PC-9 (cell line): ENCODE results near the gene C12orf60. TPM values are rescaled to one million over a fixed set of nuclear protein-coding genes. Genes with fewer than 3 reads are reported as not detected.
A peak's percentile ranks its signal among the peaks of the same experiment; 100 is the strongest.

ENCODE experiments used
- BruUV-seq: library from RNA; stranded (reverse); fragments of 400-500 nt; replicated peaks from 2 replicates; lab custom pipeline; 2021; lab: Mats Ljungman, UMichigan
- CTCF ChIA-PET: fragments of 300-600 bp; sonication (Branson Sonifier 250); formaldehyde crosslinking; loops from one replicate; lab custom pipeline; 2022; ENCODE audit warnings: antibody characterized with exemption; lab: Charles Lee
- POLR2A ChIA-PET: fragments of 300-600 bp; sonication (Branson Sonifier 250); formaldehyde crosslinking; loops from one replicate; lab custom pipeline; 2022; ENCODE audit warnings: antibody characterized with exemption; ENCODE audit not compliant: unreplicated experiment; lab: Charles Lee
- DNase-seq, 2 experiments: peaks; one replicate each; pipeline versions ENCODE4 v3.0.0 to v3.0.0-alpha.2; 2015 to 2022; ENCODE audit warnings: mixed read lengths in 1 of 2
- H2AFZ ChIP-seq: fragments of 200-600 bp; sonication (generic); 2 replicates; pipeline ENCODE4 v1.8.1; 2017; ENCODE audit warnings: antibody characterized with exemption
- H3F3A ChIP-seq: fragments of 200-600 bp; sonication (generic); 2 replicates; pipeline ENCODE4 v1.8.1; 2017; ENCODE audit warnings: antibody characterized with exemption, mild to moderate bottlenecking, low read depth; ENCODE audit not compliant: insufficient read depth
- H3K27ac ChIP-seq: fragments of 200-600 bp; sonication (generic); 2 replicates; pipeline ENCODE4 v1.6.1; 2016; ENCODE audit warnings: mixed run types
- H3K27me3 ChIP-seq: fragments of 200-600 bp; sonication (generic); 2 replicates; pipeline ENCODE4 v1.6.1; 2016; ENCODE audit warnings: low read depth, mixed run types; ENCODE audit not compliant: insufficient read depth
- H3K36me3 ChIP-seq: fragments of 200-600 bp; sonication (generic); 2 replicates; pipeline ENCODE4 v1.6.1; 2016; ENCODE audit warnings: low read depth, mixed run types
- H3K4me1 ChIP-seq: fragments of 200-600 bp; sonication (generic); replicated peaks from 2 replicates; pipeline ENCODE4 v1.6.1; 2016; ENCODE audit warnings: mixed run types; ENCODE audit not compliant: insufficient read depth
- H3K4me2 ChIP-seq: fragments of 200-600 bp; sonication (generic); 2 replicates; pipeline ENCODE4 v1.6.1; 2017; ENCODE audit warnings: mixed run types
- H3K4me3 ChIP-seq: fragments of 200-600 bp; sonication (generic); 2 replicates; pipeline ENCODE4 v1.6.1; 2016; ENCODE audit warnings: mixed run types
- H3K79me2 ChIP-seq: fragments of 200-600 bp; sonication (generic); 2 replicates; pipeline ENCODE4 v1.6.1; 2017; ENCODE audit warnings: low read depth, mixed run types
- H3K9me2 ChIP-seq: fragments of 200-600 bp; sonication (generic); 2 replicates; pipeline ENCODE4 v1.8.1; 2017; ENCODE audit warnings: mild to moderate bottlenecking; ENCODE audit not compliant: insufficient read depth
- H3K9me3 ChIP-seq: fragments of 200-600 bp; sonication (generic); 2 replicates; pipeline ENCODE4 v1.8.1; 2016; ENCODE audit warnings: low read depth; ENCODE audit not compliant: insufficient read depth
- H4K20me1 ChIP-seq: fragments of 200-600 bp; sonication (generic); 2 replicates; pipeline ENCODE4 v1.8.1; 2017; ENCODE audit not compliant: insufficient read depth
- EZH2 ChIP-seq: fragments of 200-600 bp; sonication (generic); IDR thresholded peaks from 2 replicates; pipeline ENCODE4 v1.8.0; 2017; ENCODE audit warnings: antibody characterized with exemption, low read depth
- intact Hi-C: fragments of 100-400 bp; cut with micrococcal nuclease; formaldehyde crosslinking; loops from one replicate; pipeline ENCODE4 v1.10.0; 2022; ENCODE audit not compliant: unreplicated experiment
- total RNA-seq: library from RNA; stranded (reverse); gene quantifications from 2 replicates; pipeline ENCODE4 v1.2.3, GENCODE V29; 2021
- TF ChIP-seq, protein P1 (sequence below): fragments of 200-600 bp; sonication (generic); conservative IDR thresholded peaks from 2 replicates; pipeline ENCODE4 v1.6.1; 2017; ENCODE audit warnings: mixed run types, antibody characterized with exemption, mild to moderate bottlenecking, moderate library complexity

Gene C12orf60
- total RNA-seq, 1 experiment from 2014 or later = 4.0 TPM

DNA sequence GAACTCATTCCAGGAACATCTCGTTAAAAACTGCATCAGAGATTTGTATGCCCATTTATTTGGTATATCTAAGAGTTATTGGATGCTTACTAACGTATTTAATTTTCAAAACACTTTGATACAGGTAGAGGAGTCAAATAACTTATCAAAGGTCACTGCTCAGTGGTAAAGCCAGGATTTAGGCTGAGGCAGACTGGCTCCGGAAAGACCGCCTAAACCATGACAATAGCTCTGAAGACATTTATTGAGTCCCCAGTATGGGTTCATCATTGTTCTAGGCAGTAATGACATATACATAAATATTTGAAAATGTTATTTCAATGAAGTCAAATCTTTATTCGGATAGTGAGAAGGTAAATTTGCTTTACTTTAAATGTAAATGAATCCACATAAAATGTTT lies 30.5 kb upstream of the C12orf60 start:
- BruUV-seq = no TSS peak
- no peak for TF ChIP-seq EZH2
- TF ChIP-seq, protein P1, sequence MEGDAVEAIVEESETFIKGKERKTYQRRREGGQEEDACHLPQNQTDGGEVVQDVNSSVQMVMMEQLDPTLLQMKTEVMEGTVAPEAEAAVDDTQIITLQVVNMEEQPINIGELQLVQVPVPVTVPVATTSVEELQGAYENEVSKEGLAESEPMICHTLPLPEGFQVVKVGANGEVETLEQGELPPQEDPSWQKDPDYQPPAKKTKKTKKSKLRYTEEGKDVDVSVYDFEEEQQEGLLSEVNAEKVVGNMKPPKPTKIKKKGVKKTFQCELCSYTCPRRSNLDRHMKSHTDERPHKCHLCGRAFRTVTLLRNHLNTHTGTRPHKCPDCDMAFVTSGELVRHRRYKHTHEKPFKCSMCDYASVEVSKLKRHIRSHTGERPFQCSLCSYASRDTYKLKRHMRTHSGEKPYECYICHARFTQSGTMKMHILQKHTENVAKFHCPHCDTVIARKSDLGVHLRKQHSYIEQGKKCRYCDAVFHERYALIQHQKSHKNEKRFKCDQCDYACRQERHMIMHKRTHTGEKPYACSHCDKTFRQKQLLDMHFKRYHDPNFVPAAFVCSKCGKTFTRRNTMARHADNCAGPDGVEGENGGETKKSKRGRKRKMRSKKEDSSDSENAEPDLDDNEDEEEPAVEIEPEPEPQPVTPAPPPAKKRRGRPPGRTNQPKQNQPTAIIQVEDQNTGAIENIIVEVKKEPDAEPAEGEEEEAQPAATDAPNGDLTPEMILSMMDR = no peak
- Histone ChIP-seq H4K20me1 (peaks cover 4% of the 10 kb centered on the region; the same call in 1 of the 2 replicates), H3K27ac (no peak overlapping the region), H3K79me2 (peaks cover 61% of the 10 kb centered on the region), H3K9me3 (no peaks in the 10 kb centered on the region), H3K4me1 (peaks cover 46% of the 10 kb centered on the region), H2AFZ (no peak overlapping the region), H3K27me3 (no peaks in the 10 kb centered on the region), H3K9me2 (no peaks in the 10 kb centered on the region), H3K4me3 (no peak overlapping the region), H3K36me3 (peaks cover 1% of the 10 kb centered on the region; the same call in 1 of the 2 replicates), H3F3A (peaks cover 41% of the 10 kb centered on the region), H3K4me2 (0 out of 2 replicates have a peak overlapping the region, but pooled peaks have one; percentile 1)
- intact Hi-C loops = loop anchor here (5.0 to 10.0 kb wide), 3 partner anchors 406 to 1112 kb away; partner anchors contain the start of genes ATF7IP and STRAP
- no peak for DNase-seq
- POLR2A ChIA-PET = interaction anchor here (0.6 kb wide), 3 partner anchors 10 to 543 kb away, joined by 4 to 6 read pairs (median 6); no protein-coding TSS in a partner anchor
- CTCF ChIA-PET = no interaction called here

DNA sequence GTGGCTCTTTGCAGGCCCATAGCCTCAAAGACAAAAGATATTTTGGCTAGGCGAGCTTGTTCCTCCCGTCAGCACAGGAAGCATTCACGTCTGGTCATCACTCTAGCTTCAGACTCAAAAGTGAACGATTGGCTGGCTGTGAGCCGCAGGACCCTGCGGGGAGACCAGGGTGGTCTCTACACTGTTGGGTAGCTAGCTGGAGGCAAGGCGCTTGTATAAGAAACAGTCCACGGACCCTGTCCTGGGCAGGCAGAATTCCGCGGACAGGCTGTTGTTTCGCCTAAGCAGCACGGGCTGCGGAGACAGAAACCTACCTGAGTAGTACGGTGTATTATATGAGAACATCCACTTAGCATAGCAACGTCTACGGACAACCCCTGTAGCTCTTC lies 29.8 kb upstream of the C12orf60 start:
- Histone ChIP-seq H2AFZ (peak overlapping the region; percentile 83; the same call in 1 of the 2 replicates), H3K27ac (no peak overlapping the region), H3K79me2 (peaks cover 54% of the 10 kb centered on the region), H3K36me3 (no peaks in the 10 kb centered on the region), H3K9me2 (no peaks in the 10 kb centered on the region), H4K20me1 (peaks cover 3% of the 10 kb centered on the region; the same call in 1 of the 2 replicates), H3K27me3 (no peaks in the 10 kb centered on the region), H3K4me1 (peaks cover 46% of the 10 kb centered on the region), H3K4me3 (peak overlapping the region; percentile 91), H3K4me2 (peak overlapping the region; percentile 88), H3K9me3 (no peaks in the 10 kb centered on the region), H3F3A (peaks cover 43% of the 10 kb centered on the region)
- no TSS peak for BruUV-seq
- CTCF ChIA-PET = interaction anchor here (0.7 to 1.3 kb wide), 2 partner anchors 30 to 516 kb away, joined by 4 to 5 read pairs; partner anchors contain the start of gene C12orf60
- no peak for TF ChIP-seq EZH2
- TF ChIP-seq, protein P1 = no peak
- no peak for DNase-seq
- POLR2A ChIA-PET = interaction anchor here (0.6 to 0.7 kb wide), 2 partner anchors 16 to 1974 kb away, joined by 4 to 5 read pairs; no protein-coding TSS in a partner anchor
- intact Hi-C loops = loop anchor here (1.0 to 10.0 kb wide), 7 partner anchors 30 to 1111 kb away; partner anchors contain the start of genes ARHGDIB, ATF7IP, C12orf60 and STRAP

DNA sequence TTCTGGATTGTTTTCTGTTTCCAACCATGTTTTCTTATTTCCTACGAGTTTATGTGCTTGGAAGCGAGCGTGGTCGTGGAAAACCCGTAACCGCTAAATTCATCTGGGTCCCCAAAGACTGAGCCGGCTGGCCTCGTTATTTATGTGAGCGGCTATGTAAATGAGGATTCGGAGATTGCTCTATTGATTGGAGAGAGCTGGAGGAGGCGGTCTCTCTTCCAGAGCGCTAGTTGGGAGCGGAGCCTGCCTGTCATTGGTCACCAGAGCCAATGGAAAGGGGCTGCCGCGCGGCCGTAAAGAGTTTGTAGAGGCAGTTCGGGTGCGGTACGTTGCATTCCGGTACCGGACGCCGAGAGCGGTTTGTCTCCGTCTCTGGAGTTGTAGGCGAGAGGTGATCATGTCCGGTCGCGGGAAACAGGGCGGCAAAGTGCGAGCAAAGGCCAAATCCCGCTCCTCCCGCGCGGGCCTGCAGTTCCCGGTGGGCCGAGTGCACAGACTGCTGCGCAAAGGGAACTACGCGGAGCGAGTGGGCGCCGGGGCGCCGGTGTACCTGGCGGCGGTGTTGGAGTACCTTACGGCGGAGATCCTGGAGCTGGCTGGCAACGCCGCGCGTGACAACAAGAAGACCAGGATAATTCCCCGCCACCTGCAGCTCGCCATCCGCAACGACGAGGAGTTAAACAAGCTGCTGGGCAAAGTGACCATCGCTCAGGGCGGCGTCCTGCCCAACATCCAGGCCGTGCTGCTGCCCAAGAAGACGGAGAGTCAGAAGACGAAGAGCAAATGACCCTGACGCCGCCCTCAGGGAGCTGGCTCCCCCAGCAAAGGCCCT lies 29.2 kb upstream of the C12orf60 start:
- TSS peak; percentile 76 for BruUV-seq
- POLR2A ChIA-PET = interaction anchor here (0.6 to 1.2 kb wide), 5 partner anchors 63 to 1974 kb away, joined by 3 to 16 read pairs (median 3); no protein-coding TSS in a partner anchor
- intact Hi-C loops = loop anchor here (1.0 to 10.0 kb wide), 7 partner anchors 29 to 1111 kb away; partner anchors contain the start of genes ARHGDIB, ATF7IP, C12orf60 and STRAP

More for the DNA sequence above, 29.2 kb upstream of the C12orf60 start:
- H3K36me3 ChIP-seq = no peaks in the 10 kb centered on the region
- peak; percentile 84 to 97 for DNase-seq
- H3F3A ChIP-seq = peaks cover 43% of the 10 kb centered on the region
- H3K4me2 ChIP-seq = peak overlapping the region; percentile 88
- no peaks in the 10 kb centered on the region for H4K20me1 ChIP-seq
- peaks cover 48% of the 10 kb centered on the region for H3K79me2 ChIP-seq
- H3K9me2 ChIP-seq = no peaks in the 10 kb centered on the region
- H3K9me3 ChIP-seq = no peaks in the 10 kb centered on the region
- TF ChIP-seq, protein P1 = 0 out of 2 replicates have a peak, but pooled peaks have one; percentile 8
- TF ChIP-seq EZH2 = no peak
- H3K4me3 ChIP-seq = peak overlapping the region; percentile 91
- H2AFZ ChIP-seq = peak overlapping the region; percentile 83
- H3K4me1 ChIP-seq = peaks cover 42% of the 10 kb centered on the region
- CTCF ChIA-PET = interaction anchor here (0.6 to 1.3 kb wide), 3 partner anchors 30 to 516 kb away, joined by 4 to 5 read pairs (median 4); partner anchors contain the start of gene C12orf60
- peak overlapping the region; percentile 89 for H3K27ac ChIP-seq
- H3K27me3 ChIP-seq = no peaks in the 10 kb centered on the region
